ENCODE measurements around the gene MPND. TPM values are rescaled to one million over a fixed set of nuclear protein-coding genes. Genes with fewer than 3 reads are reported as not detected.

Gene MPND
- total RNA-seq, 1 donor from 2014 or later: 14.2 TPM

DNA sequence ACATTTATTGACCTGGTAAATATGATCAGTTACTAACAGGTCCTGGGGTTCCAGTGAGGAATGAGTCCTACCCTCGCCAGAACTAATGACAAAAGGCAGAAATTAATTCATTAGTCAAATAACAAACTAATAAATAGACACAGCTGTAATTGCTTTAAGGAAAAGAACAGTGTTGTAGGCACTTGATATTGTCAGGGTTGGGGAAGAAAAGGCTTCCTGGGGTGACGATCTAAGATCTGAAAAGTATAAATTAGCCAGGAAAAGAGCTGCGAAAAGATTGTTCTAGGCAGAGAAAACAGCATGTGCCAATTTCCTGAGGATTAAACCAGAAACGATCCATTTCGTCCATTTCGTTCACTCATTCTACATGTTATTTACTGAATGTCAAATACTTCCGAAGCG, 58.4 kb downstream of the MPND start:
- Mint-ChIP-seq H3K36me3 (ENCODE audit: unreplicated experiment) (peaks cover 2% of the 10 kb centered on the region), H3K4me1 (ENCODE audit: unreplicated experiment) (peaks cover 51% of the 10 kb centered on the region), H3K9me3 (ENCODE audit: unreplicated experiment) (no peaks in the 10 kb centered on the region), H3K27me3 (ENCODE audit: unreplicated experiment) (no peaks in the 10 kb centered on the region), H3K27ac (ENCODE audit: unreplicated experiment) (peak overlapping the region; percentile 97), H3K4me3 (ENCODE audit: unreplicated experiment) (peak overlapping the region; percentile 84)
- no peak for DNase-seq (ENCODE audit: extremely low spot score, unreplicated experiment)
- TF ChIP-seq, protein P1, sequence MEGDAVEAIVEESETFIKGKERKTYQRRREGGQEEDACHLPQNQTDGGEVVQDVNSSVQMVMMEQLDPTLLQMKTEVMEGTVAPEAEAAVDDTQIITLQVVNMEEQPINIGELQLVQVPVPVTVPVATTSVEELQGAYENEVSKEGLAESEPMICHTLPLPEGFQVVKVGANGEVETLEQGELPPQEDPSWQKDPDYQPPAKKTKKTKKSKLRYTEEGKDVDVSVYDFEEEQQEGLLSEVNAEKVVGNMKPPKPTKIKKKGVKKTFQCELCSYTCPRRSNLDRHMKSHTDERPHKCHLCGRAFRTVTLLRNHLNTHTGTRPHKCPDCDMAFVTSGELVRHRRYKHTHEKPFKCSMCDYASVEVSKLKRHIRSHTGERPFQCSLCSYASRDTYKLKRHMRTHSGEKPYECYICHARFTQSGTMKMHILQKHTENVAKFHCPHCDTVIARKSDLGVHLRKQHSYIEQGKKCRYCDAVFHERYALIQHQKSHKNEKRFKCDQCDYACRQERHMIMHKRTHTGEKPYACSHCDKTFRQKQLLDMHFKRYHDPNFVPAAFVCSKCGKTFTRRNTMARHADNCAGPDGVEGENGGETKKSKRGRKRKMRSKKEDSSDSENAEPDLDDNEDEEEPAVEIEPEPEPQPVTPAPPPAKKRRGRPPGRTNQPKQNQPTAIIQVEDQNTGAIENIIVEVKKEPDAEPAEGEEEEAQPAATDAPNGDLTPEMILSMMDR (IDR thresholded peaks at IDR 0.05): no peak

- Mint-ChIP-seq H3K27ac (ENCODE audit: unreplicated experiment) (peak within 1 kb of the TSS; percentile 97), H3K36me3 (ENCODE audit: unreplicated experiment) (no peaks in the 10 kb centered on the region), H3K9me3 (ENCODE audit: unreplicated experiment) (no peaks in the 10 kb centered on the region), H3K4me1 (ENCODE audit: unreplicated experiment) (peaks cover 46% of the 10 kb centered on the region), H3K27me3 (ENCODE audit: unreplicated experiment) (no peaks in the 10 kb centered on the region), H3K4me3 (ENCODE audit: unreplicated experiment) (peak within 1 kb of the TSS; percentile 84)
- peak; percentile 100 for DNase-seq (ENCODE audit: extremely low spot score, unreplicated experiment)
- TF ChIP-seq, protein P1 (IDR thresholded peaks at IDR 0.05): no peak
Observed at GRCh38 chr19:4402171-4403004, 59.0 kb downstream of the MPND start, which contains the start of gene CHAF1A. CHAF1A (plus strand) TSS chr19:4402640; CDS start chr19:4402763, 123 bp downstream.

GRCh38 chr19:4403005-4403761, 59.8 kb downstream of the MPND start:
- Mint-ChIP-seq H3K27ac (ENCODE audit: unreplicated experiment) (peak overlapping the region; percentile 54), H3K27me3 (ENCODE audit: unreplicated experiment) (no peaks in the 10 kb centered on the region), H3K4me3 (ENCODE audit: unreplicated experiment) (peak overlapping the region; percentile 80), H3K4me1 (ENCODE audit: unreplicated experiment) (peaks cover 44% of the 10 kb centered on the region), H3K9me3 (ENCODE audit: unreplicated experiment) (no peaks in the 10 kb centered on the region), H3K36me3 (ENCODE audit: unreplicated experiment) (no peaks in the 10 kb centered on the region)
- no peak for DNase-seq (ENCODE audit: extremely low spot score, unreplicated experiment)
- TF ChIP-seq, protein P1 (IDR thresholded peaks at IDR 0.05): no peak

DNA sequence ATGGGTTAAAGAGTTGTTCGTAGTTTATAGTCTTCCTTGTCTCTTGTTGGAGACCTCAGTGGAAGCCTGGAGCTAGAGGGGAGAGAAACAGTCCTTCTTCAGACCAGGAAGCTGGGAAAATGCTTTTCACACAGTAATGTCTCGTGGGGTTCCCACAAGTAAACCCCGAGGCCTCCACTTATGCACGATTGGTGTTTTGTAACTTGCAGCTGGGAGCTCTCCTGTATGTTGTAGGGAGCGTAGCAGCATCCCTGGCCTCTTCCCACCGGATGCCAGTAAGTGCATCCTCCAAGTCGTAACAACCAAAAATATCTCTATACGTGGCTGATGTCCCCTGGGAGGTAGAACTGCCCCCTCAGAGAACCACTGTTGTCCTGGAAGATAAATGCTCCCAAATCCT, 62.6 kb downstream of the MPND start:
- no peaks in the 10 kb centered on the region for H3K36me3 Mint-ChIP-seq (ENCODE audit: unreplicated experiment)
- H3K27ac Mint-ChIP-seq (ENCODE audit: unreplicated experiment): no peak overlapping the region
- DNase-seq (ENCODE audit: extremely low spot score, unreplicated experiment): no peak
- H3K9me3 Mint-ChIP-seq (ENCODE audit: unreplicated experiment): no peaks in the 10 kb centered on the region
- no peak overlapping the region for H3K4me3 Mint-ChIP-seq (ENCODE audit: unreplicated experiment)
- H3K27me3 Mint-ChIP-seq (ENCODE audit: unreplicated experiment): no peaks in the 10 kb centered on the region
- peaks cover 28% of the 10 kb centered on the region for H3K4me1 Mint-ChIP-seq (ENCODE audit: unreplicated experiment)
- TF ChIP-seq, protein P1 (IDR thresholded peaks at IDR 0.05): no peak

GRCh38 chr19:4406626-4407025, 63.3 kb downstream of the MPND start:
- no peak overlapping the region for H3K27ac Mint-ChIP-seq (ENCODE audit: unreplicated experiment)
- H3K36me3 Mint-ChIP-seq (ENCODE audit: unreplicated experiment): no peaks in the 10 kb centered on the region
- H3K27me3 Mint-ChIP-seq (ENCODE audit: unreplicated experiment): no peaks in the 10 kb centered on the region
- TF ChIP-seq, protein P1 (IDR thresholded peaks at IDR 0.05): no peak
- peaks cover 23% of the 10 kb centered on the region for H3K4me1 Mint-ChIP-seq (ENCODE audit: unreplicated experiment)
- no peaks in the 10 kb centered on the region for H3K9me3 Mint-ChIP-seq (ENCODE audit: unreplicated experiment)
- no peak overlapping the region for H3K4me3 Mint-ChIP-seq (ENCODE audit: unreplicated experiment)
- DNase-seq (ENCODE audit: extremely low spot score, unreplicated experiment): no peak

All from osteocyte (in vitro differentiated cells).